SIG-M5 treated with dmso at 0.1 percent for 504 hours (cell line): Measurements from ENCODE around the gene LRRC4C.
A peak's percentile ranks its signal among the peaks of the same experiment; 100 is the strongest.

Source experiments
- DNase-seq: peaks from one replicate; lab custom pipeline; 2025; ENCODE audit not compliant: unreplicated experiment; lab: John Stamatoyannopoulos, UW

The LRRC4C gene

GRCh38 chr11:40306938-40307548 is 1152.4 kb downstream of the LRRC4C start:
- peak; percentile 24 for DNase-seq

DNA sequence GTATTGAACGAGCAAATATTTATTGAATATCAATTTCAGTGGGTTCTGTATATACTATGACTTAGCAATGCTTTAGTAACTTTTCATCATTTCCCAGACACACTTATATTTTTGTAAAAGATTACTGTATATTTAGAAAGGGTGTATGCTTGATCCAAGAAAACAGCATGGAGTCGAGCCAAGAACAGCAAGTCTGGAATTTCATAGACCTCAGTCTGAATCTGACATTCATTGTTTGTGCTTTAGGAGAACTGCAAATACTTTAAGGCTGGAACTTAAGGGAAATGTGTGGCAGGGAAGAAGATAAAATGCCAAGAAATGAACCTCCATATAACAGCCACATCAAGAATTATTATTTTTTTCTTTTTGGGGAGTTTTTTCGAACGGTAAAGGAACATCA is 1156.8 kb downstream of the LRRC4C start:
- DNase-seq: no peak

- no peak for DNase-seq
Observed at GRCh38 chr11:40295466-40295865, 1164.0 kb downstream of the LRRC4C start.

DNA sequence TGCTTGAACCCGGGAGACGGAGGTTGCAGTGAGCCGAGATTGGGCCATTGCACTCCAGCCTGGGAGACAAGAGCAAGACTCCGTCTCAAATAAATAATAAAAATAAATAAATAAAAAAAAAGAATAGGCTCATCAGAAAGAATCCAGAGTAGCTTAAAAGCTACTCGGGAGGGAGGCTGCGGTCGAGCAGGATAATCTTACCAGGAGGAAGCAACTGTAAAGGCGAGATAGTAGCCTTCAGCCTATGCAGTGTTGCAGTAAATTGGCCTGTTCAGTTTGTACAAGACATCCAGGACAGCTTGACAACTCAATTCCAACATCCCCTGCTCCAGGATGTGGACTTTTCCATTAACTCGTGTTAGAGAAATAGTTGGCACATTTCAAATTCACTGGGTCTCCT is 1164.7 kb downstream of the LRRC4C start:
- DNase-seq: no peak

DNA sequence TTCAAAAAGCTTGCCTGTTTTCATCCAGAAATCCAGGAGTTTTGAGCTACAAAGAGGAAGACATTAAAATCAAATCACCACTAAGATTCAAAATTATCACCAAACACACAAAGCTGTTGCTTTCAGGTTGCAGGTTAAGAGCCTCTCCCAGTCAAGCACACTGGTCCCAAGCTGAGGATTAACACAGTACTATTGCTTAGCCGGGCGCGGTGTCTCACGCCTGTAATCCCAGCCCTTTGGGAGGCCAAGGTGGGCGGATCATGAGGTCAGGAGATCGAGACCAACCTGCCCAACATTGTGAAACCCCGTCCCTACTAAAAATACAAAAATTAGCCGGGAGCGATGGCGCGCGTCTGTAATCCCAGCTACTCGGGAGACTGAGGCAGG is 1165.1 kb downstream of the LRRC4C start:
- DNase-seq: no peak

DNA sequence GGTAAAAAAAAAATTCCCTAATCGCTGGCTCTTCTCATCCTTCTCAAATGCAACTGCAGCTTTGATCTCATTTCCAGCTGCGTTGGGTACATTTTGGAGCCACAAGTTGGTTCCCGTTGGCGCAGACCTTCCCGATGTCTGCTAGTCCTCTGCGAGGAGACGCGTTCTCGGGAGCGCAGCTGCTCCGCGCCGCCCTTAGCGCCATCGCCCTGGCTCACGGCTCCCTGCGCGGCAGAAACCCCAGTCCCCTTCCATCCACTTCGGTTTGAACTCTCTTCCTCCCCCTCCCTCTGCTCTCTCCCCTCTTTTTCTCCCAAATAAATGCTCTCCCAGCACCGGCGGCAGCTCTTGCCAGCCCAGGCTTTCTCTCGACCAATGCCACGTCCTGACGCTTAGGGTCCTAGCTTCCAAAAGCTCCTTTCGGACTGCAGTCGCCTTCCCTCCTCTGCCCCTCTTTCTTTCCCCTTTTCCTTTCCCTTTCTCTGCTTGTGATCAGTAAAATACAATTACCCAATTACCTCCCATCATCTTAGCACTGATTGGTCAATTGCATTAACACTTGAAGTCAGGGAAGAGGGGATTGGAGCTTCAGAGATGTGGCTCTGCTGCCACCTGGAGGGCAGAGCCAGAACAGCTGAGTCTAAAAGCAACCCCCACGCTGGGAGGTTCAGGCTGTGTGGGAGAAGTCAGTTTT is 1165.7 kb downstream of the LRRC4C start:
- DNase-seq: peak; percentile 34

- DNase-seq: no peak
Observed at GRCh38 chr11:40292721-40293508, 1166.5 kb downstream of the LRRC4C start.

DNA sequence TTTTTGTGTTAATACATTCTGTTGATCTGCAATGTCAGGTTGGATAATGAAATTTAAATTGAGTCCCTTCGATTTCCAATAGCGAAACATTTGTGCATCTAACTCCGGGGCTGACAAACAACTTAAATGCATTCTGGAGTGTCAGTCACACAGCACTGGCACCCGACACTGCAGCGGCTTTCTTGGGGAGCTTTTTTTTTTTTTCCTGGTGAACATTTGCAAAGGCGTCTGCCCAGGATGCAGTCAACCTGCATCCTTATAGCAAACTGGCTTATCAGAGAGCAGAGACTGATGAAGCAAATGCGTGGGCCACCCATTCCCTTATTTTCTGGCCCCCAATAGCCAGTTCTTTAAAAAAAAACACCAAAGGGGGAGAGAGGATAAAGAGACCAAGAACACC is 1167.7 kb downstream of the LRRC4C start:
- DNase-seq: no peak

DNA sequence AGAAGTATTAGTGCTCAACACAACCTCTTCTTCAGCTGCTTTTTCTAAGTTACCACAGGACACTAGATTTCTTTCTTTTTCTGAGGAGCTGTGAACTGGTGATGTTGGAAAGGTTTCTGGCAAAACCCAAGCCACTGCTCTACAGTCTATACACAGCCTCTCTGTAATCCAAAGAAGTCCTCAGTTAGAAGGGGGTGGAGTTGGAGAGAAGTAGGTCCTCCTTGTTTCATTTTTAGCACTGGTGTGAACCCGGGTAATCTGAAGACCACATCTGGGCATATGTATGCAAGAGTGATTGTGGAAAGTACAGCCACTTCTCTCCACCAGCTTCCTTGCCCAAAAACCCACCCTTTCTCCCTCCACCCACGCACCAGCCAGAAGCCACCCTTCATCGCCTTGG is 1168.1 kb downstream of the LRRC4C start:
- DNase-seq: no peak

GRCh38 chr11:40290171-40290631 is 1169.3 kb downstream of the LRRC4C start:
- DNase-seq: no peak

GRCh38 chr11:40289370-40289769 is 1170.1 kb downstream of the LRRC4C start:
- DNase-seq: no peak

GRCh38 chr11:40287916-40288803 is 1171.3 kb downstream of the LRRC4C start:
- DNase-seq: no peak

DNA sequence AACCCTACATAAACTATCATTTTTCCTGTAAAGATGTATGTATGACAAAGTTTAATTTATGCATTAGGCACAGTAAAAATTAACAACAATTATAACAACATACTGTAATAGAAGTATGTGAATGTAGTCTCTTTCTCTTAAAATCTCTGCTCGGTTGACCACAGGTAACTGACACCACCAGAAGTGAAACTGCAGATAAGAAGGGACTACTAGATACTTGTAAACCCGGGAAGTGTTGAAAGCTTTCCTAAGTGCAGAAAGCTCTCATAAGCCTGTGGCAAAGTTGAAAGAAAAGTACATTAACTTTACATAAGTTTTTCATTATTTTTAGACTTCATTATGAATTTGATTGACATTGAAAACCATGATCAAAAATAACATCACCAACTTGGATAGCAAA is 1173.3 kb downstream of the LRRC4C start:
- DNase-seq: no peak

DNA sequence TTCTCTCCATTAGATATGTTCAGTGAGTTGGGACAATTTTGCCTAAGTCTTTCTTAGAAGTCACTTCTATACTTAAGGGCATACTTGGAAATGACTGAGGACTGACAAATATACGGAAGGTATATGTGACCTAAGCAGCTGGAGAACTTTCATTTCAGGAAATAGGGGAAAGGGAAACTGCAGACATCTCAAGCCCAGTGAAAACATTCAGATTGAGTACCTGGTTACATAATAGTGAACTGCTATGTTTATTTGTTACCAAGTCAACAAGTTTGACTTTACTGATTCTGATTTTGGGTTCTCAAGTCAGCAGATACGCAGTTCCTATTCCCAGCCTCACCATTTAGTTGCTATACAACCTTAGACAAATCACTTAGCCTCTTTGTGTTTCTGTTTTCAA is 1173.9 kb downstream of the LRRC4C start:
- no peak for DNase-seq

GRCh38 chr11:40281052-40281580 is 1178.3 kb downstream of the LRRC4C start:
- no peak for DNase-seq

DNA sequence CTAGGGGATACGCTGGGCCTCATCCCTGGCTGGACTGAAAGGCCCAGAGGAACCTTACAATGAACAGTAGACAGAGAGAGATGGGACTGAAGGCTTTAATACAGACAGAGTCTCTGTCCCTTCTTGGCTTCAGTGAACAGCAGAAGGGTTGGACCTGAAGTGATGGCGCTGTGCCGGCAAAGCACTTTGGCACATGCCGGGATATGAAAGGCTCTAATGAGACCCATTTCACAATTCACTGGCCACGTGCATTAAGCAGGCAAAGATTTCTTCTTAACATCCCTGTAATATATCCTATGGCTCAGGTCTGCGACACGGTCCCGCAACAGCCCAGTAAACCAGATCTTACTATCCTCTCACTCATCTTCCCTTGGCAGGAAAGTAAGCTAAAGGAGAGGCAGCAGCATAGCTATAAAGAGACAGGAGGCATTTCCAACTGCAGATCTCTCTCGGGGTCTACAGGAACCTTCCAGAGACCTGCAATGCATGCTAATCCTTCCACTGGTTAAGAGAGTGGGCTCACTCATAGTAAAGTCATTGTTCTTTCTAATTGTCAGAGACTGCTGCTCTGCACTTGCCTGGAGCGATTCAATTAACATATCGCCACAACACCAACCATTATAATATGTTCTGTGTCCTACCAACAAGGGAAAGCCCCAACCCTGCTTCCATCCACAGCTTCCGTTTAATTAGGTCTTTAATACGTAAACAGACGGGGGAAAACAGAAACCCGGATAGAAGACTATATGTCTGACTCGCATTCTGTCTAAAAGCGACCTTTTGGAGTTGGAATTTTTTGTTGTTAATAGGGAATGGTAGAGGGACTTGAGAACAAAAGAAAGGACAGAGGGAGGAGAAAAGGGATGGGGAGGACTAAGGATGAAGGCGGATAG is 1179.0 kb downstream of the LRRC4C start:
- DNase-seq: no peak

DNA sequence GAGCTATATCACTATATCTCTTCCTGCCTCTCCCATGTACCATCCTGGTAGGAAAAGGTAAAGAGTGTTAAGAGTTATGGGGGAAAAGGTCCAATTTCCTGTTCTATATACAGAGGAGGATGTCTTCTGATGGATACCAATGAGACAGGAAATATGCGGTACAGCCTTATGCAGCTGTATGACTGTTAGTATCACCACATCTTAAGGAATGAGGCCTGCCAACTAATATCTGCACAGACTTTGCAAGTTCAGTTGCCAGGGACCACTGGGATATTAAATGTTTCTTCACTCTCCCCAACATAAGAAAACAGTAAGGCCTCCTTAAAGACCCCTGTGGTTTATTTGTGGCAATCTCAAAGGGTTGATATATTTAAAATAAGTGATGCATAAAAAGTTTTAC is 1182.5 kb downstream of the LRRC4C start:
- DNase-seq: no peak

- no peak for DNase-seq
Observed at GRCh38 chr11:40274017-40274416, 1185.4 kb downstream of the LRRC4C start.

- no peak for DNase-seq
Observed at GRCh38 chr11:40273192-40273732, 1186.2 kb downstream of the LRRC4C start.

GRCh38 chr11:40271361-40271760 is 1188.1 kb downstream of the LRRC4C start:
- DNase-seq: no peak
